Psoas muscle (tissue), 8 donors: ENCODE measurements around the gene CAPG. TPM values are rescaled to one million over a fixed set of nuclear protein-coding genes. Genes with fewer than 3 reads are reported as not detected.

ENCODE experiments used
- ATAC-seq, 4 donors: fragments of 200-7000 bp; cut with Tn5 transposase; one replicate each; pipeline ENCODE4 v1.9.1; 2020; ENCODE audit warnings: moderate library complexity in 3 of 4, mild to moderate bottlenecking in 2 of 4
- DNase-seq, 2 donors: peaks; one replicate each; pipeline ENCODE4 v3.0.0-alpha.2; 2020
- H3K27ac ChIP-seq: fragments of 200-600 bp; one replicate; pipeline ENCODE4 v1.8.0; 2022
- H3K27me3 ChIP-seq, 3 donors: fragments of 200-600 bp in 1 of 3; one replicate each; pipeline versions ENCODE4 v1.6.1 to v1.8.0; 2013 to 2022; ENCODE audit warnings: low read length in 2 of 3, mild to moderate bottlenecking in 2 of 3, moderate library complexity in 1 of 3; ENCODE audit not compliant: insufficient read depth in 3 of 3
- H3K36me3 ChIP-seq, 2 donors: fragments of 200-600 bp in 1 of 2; one replicate each; pipeline versions ENCODE4 v1.6.1 to v1.8.0; 2013 to 2022; ENCODE audit warnings: low read depth in 1 of 2, mild to moderate bottlenecking in 1 of 2, moderate library complexity in 1 of 2; ENCODE audit not compliant: insufficient read depth in 1 of 2
- H3K4me1 ChIP-seq: fragments of 200-600 bp; one replicate; pipeline ENCODE4 v1.8.0; 2022
- H3K4me3 ChIP-seq: fragments of 200-600 bp; one replicate; pipeline ENCODE4 v1.8.0; 2022; ENCODE audit warnings: mild to moderate bottlenecking
- H3K9me3 ChIP-seq: fragments of 200-600 bp; one replicate; pipeline ENCODE4 v1.8.0; 2022
- CTCF ChIP-seq: fragments of 200-600 bp; IDR thresholded peaks from one replicate; pipeline ENCODE4 v1.8.0; 2022; ENCODE audit warnings: antibody characterized with exemption
- WGBS, 3 donors: extraction: QIAGEN DNeasy Blood & Tissue Kit; methylation state at CpG; one replicate each; pipeline versions ENCODE4 v1.1.6 to v1.1.7; 2013; 5-methylcytosine and 5-hydroxymethylcytosine counted together
- intact Hi-C, 2 donors: fragments of 100-400 bp; cut with DNase I; formaldehyde crosslinking; loops; one replicate each; pipeline versions ENCODE4 v1.11.0 to v1.14.2; 2022
- polyA plus RNA-seq, 3 donors: library from polyadenylated mRNA; stranded (reverse); fragments of 200-250 nt; gene quantifications; one replicate each; pipeline ENCODE4 v1.2.3, GENCODE V29; 2013
- total RNA-seq, 4 donors: library from RNA; stranded (reverse); fragmentation: NEBNext Ultra II Directional in 2 of 4; extraction: Animal tissue kit (Norgen Biotek cat#: 25700) in 2 of 4; gene quantifications; one replicate each; pipeline versions ENCODE4 v1.2.1 to v1.2.4, GENCODE V29; 2021 to 2023
- donor health status: healthy with polysubstance abuse.
- donor health status: DM: no; HTN: no; CAD: no; lungs with moderate emphysema.
- donor health status: Bipolar disorder and iron deficiency.
- donor health status: healthy.
- donor health status: DM: yes; HTN: yes; CAD: no.
- donor health status: DM: no; HTN: no; CAD: no.
- donor health status: DM: no; HTN: no; CAD: no.
- donor health status: DM: yes; HTN: yes; CAD: no.

The CAPG gene
- total and polyA plus RNA-seq, 7 donors, result 2.8 to 11.1 (median 7.9) TPM

- no peaks in the 10 kb centered on the region for H3K27me3 ChIP-seq
- H3K4me3 ChIP-seq, result no peak overlapping the region
- no peak for TF ChIP-seq CTCF
- ATAC-seq (no peak), DNase-seq (no peak)
- peaks cover 29% of the 10 kb centered on the region for H3K4me1 ChIP-seq
- H3K36me3 ChIP-seq, result no peaks in the 10 kb centered on the region
- WGBS, 3 donors, result 89 to 93% (median 90%) methylated on average over 6 of the region's 6 CpGs
- no peaks in the 10 kb centered on the region for H3K9me3 ChIP-seq
- intact Hi-C loops, result loop anchor here in 1 of 2 donors (5.0 kb wide), 1 partner anchor 63 kb away; no protein-coding TSS in a partner anchor
- peak overlapping the region; percentile 78 for H3K27ac ChIP-seq
These were observed 28.9 kb upstream of the CAPG start for GRCh38 chr2:85439025-85439472.

- Histone ChIP-seq H3K4me3 (peak overlapping the region; percentile 63), H3K27me3 (no peaks in the 10 kb centered on the region), H3K27ac (peak overlapping the region; percentile 78), H3K9me3 (no peaks in the 10 kb centered on the region), H3K4me1 (peaks cover 34% of the 10 kb centered on the region), H3K36me3 (no peaks in the 10 kb centered on the region)
- WGBS, 3 donors, result 47 to 68% (median 48%) methylated on average over 14 to 19 of the region's 19 CpGs
- ATAC-seq (peak in 2 of 4 donors; percentile 16 to 21), DNase-seq (peak; percentile 55 to 66)
- intact Hi-C loops, result loop anchor here in 1 of 2 donors (5.0 kb wide), 1 partner anchor 64 kb away; no protein-coding TSS in a partner anchor
- no peak for TF ChIP-seq CTCF
These were observed 28.2 kb upstream of the CAPG start for GRCh38 chr2:85438201-85439024.

GRCh38 chr2:85437488-85438200, 27.5 kb upstream of the CAPG start:
- intact Hi-C loops, result loop anchor here in 1 of 2 donors (5.0 kb wide), 1 partner anchor 65 kb away; no protein-coding TSS in a partner anchor
- Histone ChIP-seq H3K27me3 (no peaks in the 10 kb centered on the region), H3K27ac (peak overlapping the region; percentile 78), H3K36me3 (no peaks in the 10 kb centered on the region), H3K4me1 (peaks cover 42% of the 10 kb centered on the region), H3K4me3 (peak overlapping the region; percentile 63), H3K9me3 (no peaks in the 10 kb centered on the region)
- 5 to 9% (median 6%) methylated on average over 35 to 64 of the region's 64 CpGs for WGBS, 3 donors
- DNase-seq (peak; percentile 93 to 95), ATAC-seq (peak; percentile 54 to 72 (median 66))
- TF ChIP-seq CTCF, result no peak

- H3K27me3 ChIP-seq, result no peaks in the 10 kb centered on the region
- no peaks in the 10 kb centered on the region for H3K9me3 ChIP-seq
- no peaks in the 10 kb centered on the region for H3K36me3 ChIP-seq
- H3K4me3 ChIP-seq, result peak overlapping the region; percentile 63
- WGBS, 3 donors, result 58 to 78% (median 60%) methylated on average over 10 of the region's 10 CpGs
- H3K27ac ChIP-seq, result peak overlapping the region; percentile 78
- no peak for TF ChIP-seq CTCF
- ATAC-seq (no peak), DNase-seq (no peak)
- H3K4me1 ChIP-seq, result peaks cover 43% of the 10 kb centered on the region
- intact Hi-C loops, result loop anchor here in 1 of 2 donors (5.0 kb wide), 1 partner anchor 65 kb away; no protein-coding TSS in a partner anchor
These were observed 26.8 kb upstream of the CAPG start for GRCh38 chr2:85436836-85437487.
